H1 (cell line): ENCODE measurements around the gene B3GALT4.

Experiments
- BCL11A ChIP-seq, 2 experiments: IDR thresholded peaks; one replicate each; pipeline ENCODE4 v1.6.1; 2011; ENCODE audit warnings: low read depth in 2 of 2, low read length in 2 of 2, mild to moderate bottlenecking in 2 of 2
- CEBPB ChIP-seq: IDR thresholded peaks from 2 replicates; pipeline ENCODE4 v1.6.1; 2012; ENCODE audit warnings: low read depth, low read length
- CHD1 ChIP-seq: IDR thresholded peaks from 2 replicates; pipeline ENCODE4 v1.6.1; 2012; ENCODE audit warnings: low read depth, low read length, improper control_type of control experiment
- CREB1 ChIP-seq: IDR thresholded peaks from 2 replicates; pipeline ENCODE4 v1.6.1; 2012; ENCODE audit warnings: inconsistent platforms
- CTCF ChIP-seq, 3 experiments: IDR thresholded peaks; 1 replicate in 2 of 3; 2 replicates in 1 of 3; pipeline versions ENCODE4 v1.5.1 to v1.6.1; 2011; ENCODE audit warnings: low read length in 3 of 3, mild to moderate bottlenecking in 3 of 3, inconsistent platforms in 2 of 3, low read depth in 1 of 3, moderate library complexity in 1 of 3; ENCODE audit not compliant: insufficient read depth in 1 of 3; ENCODE audit errors: control extremely low read depth in 1 of 3
- EZH2 ChIP-seq: fragments of 200-600 bp; sonication (generic); IDR thresholded peaks from 2 replicates; pipeline ENCODE4 v1.7.1; 2012; ENCODE audit warnings: low read depth, mild to moderate bottlenecking, moderate library complexity, low read length, inconsistent platforms; ENCODE audit not compliant: severe bottlenecking
- JUN ChIP-seq: IDR thresholded peaks from 2 replicates; pipeline ENCODE4 v1.6.1; 2011; ENCODE audit warnings: low read depth, mild to moderate bottlenecking, improper control_type of control experiment, low read length
- MAX ChIP-seq: IDR thresholded peaks from 2 replicates; pipeline ENCODE4 v1.6.1; 2012; ENCODE audit warnings: inconsistent platforms
- POLR2A ChIP-seq, 2 experiments: IDR thresholded peaks; 1 replicate in 1 of 2; 2 replicates in 1 of 2; pipeline ENCODE4 v1.6.1; 2011; ENCODE audit warnings: low read depth in 2 of 2, low read length in 2 of 2, mild to moderate bottlenecking in 2 of 2; ENCODE audit errors: control extremely low read depth in 1 of 2
- SIN3A ChIP-seq, 2 experiments: IDR thresholded peaks in 1 of 2; conservative IDR thresholded peaks in 1 of 2; 2 replicates each; pipeline ENCODE4 v1.6.1; 2011 to 2012; ENCODE audit warnings: low read length in 2 of 2, improper control_type of control experiment in 1 of 2, low read depth in 1 of 2, mild to moderate bottlenecking in 1 of 2
- SUZ12 ChIP-seq: fragments of 200-600 bp; sonication (generic); IDR thresholded peaks from 2 replicates; pipeline ENCODE4 v1.6.1; 2012; ENCODE audit warnings: mild to moderate bottlenecking, inconsistent platforms, low read length, moderate library complexity, mixed read lengths
- TCF12 ChIP-seq: IDR thresholded peaks from 2 replicates; pipeline ENCODE4 v1.6.1; 2011; ENCODE audit warnings: low read depth, mild to moderate bottlenecking, low read length

GRCh38 chr6:33254591-33254990 is 22.3 kb upstream of the B3GALT4 start:
- TF ChIP-seq JUN (no peak), CREB1 (no peak), CTCF (IDR thresholded peaks at IDR 0.05; ENCODE audit: control extremely low read depth in 1 of 3, insufficient read depth in 1 of 3, low read depth in 1 of 3, low read length in 3 of 3) (no peak), POLR2A (IDR thresholded peaks at IDR 0.05; ENCODE audit: control extremely low read depth in 1 of 2, low read depth in 2 of 2, low read length in 2 of 2) (no peak), TCF12 (no peak), BCL11A (IDR thresholded peaks at IDR 0.05; ENCODE audit: low read depth in 2 of 2, low read length in 2 of 2) (no peak), SUZ12 (no peak), SIN3A (conservative IDR thresholded peaks at IDR 0.05 in 1 of 2, IDR thresholded peaks at IDR 0.05 in 1 of 2; ENCODE audit: low read depth in 1 of 2, low read length in 2 of 2) (no peak), CHD1 (no peak), MAX (no peak), CEBPB (no peak), EZH2 (no peak)
